SK-N-SH treated with all-trans-retinoic acid at 6 μM for 48 hours (cell line): ENCODE results near the gene BRF1.

Experiments
- ATAC-seq: fragments of 200-7000 bp; cut with Tn5 transposase; 3 replicates; pipeline ENCODE4 v1.9.1; 2020; ENCODE audit warnings: mild to moderate bottlenecking, moderate library complexity
- ARNTL ChIP-seq: fragments of 450-650 bp; formaldehyde crosslinking; IDR thresholded peaks from 2 replicates; pipeline ENCODE4 v1.5.0; 2020; ENCODE audit warnings: low read depth, mild to moderate bottlenecking, moderate library complexity, borderline replicate concordance
- BACH2 ChIP-seq: fragments of 250-450 bp; sonication (Bioruptor Pico); IDR thresholded peaks from 2 replicates; pipeline ENCODE4 v1.9.0; 2021; ENCODE audit warnings: mild to moderate bottlenecking, borderline replicate concordance
- CSDC2 ChIP-seq: fragments of 250-450 bp; sonication (Bioruptor Pico); IDR thresholded peaks from 2 replicates; pipeline ENCODE4 v1.5.0; 2020; ENCODE audit warnings: mild to moderate bottlenecking, moderate library complexity
- ESRRG ChIP-seq: fragments of 250-450 bp; sonication (Bioruptor Pico); IDR thresholded peaks from 2 replicates; pipeline ENCODE4 v1.6.1; 2021; ENCODE audit warnings: mild to moderate bottlenecking
- GLIS3 ChIP-seq: fragments of 250-450 bp; sonication (Bioruptor Pico); IDR thresholded peaks from 2 replicates; pipeline ENCODE4 v1.5.0; 2020; ENCODE audit warnings: mild to moderate bottlenecking, moderate library complexity
- ISL1 ChIP-seq: fragments of 250-450 bp; sonication (Bioruptor Pico); IDR thresholded peaks from 2 replicates; pipeline ENCODE4 v2.1.2; 2022; ENCODE audit warnings: mild to moderate bottlenecking, moderate library complexity
- OSR1 ChIP-seq: fragments of 250-450 bp; sonication (Bioruptor Pico); IDR thresholded peaks from 2 replicates; pipeline ENCODE4 v1.8.0; 2022; ENCODE audit warnings: moderate library complexity, mild to moderate bottlenecking, inconsistent platforms
- PPARA ChIP-seq: fragments of 250-450 bp; sonication (Bioruptor Pico); IDR thresholded peaks from 2 replicates; pipeline ENCODE4 v1.5.0; 2020; ENCODE audit warnings: mild to moderate bottlenecking, borderline replicate concordance
- RARB ChIP-seq: fragments of 250-450 bp; sonication (Bioruptor Pico); IDR thresholded peaks from 2 replicates; pipeline ENCODE4 v1.8.0; 2021; ENCODE audit warnings: mild to moderate bottlenecking, moderate library complexity
- SNAI2 ChIP-seq: fragments of 250-450 bp; sonication (Bioruptor Pico); IDR thresholded peaks from 2 replicates; pipeline ENCODE4 v1.5.0; 2020; ENCODE audit warnings: mild to moderate bottlenecking, moderate library complexity
- TCF4 ChIP-seq: fragments of 250-450 bp; sonication (Bioruptor Pico); IDR thresholded peaks from 2 replicates; pipeline ENCODE4 v1.8.0; 2021; ENCODE audit warnings: mild to moderate bottlenecking, moderate library complexity, borderline replicate concordance
- TOX ChIP-seq: fragments of 250-450 bp; sonication (Bioruptor Pico); IDR thresholded peaks from 2 replicates; pipeline ENCODE4 v1.8.0; 2021; ENCODE audit warnings: mild to moderate bottlenecking, moderate library complexity, borderline replicate concordance
- ZC3H10 ChIP-seq: fragments of 250-450 bp; sonication (Bioruptor Pico); IDR thresholded peaks from 2 replicates; pipeline ENCODE4 v1.5.1; 2021; ENCODE audit warnings: mild to moderate bottlenecking, moderate library complexity
- ZFP3 ChIP-seq: fragments of 250-450 bp; sonication (Bioruptor Pico); IDR thresholded peaks from 2 replicates; pipeline ENCODE4 v1.5.0; 2020; ENCODE audit warnings: mild to moderate bottlenecking, moderate library complexity
- ZFP30 ChIP-seq: fragments of 450-650 bp; formaldehyde crosslinking; IDR thresholded peaks from 2 replicates; pipeline ENCODE4 v1.5.0; 2022; ENCODE audit warnings: mild to moderate bottlenecking, moderate library complexity
- ZNF70 ChIP-seq: fragments of 450-650 bp; formaldehyde crosslinking; IDR thresholded peaks from 2 replicates; pipeline ENCODE4 v1.5.0; 2020; ENCODE audit warnings: mild to moderate bottlenecking, moderate library complexity
- TF ChIP-seq, protein P1 (sequence below): fragments of 250-450 bp; sonication (Bioruptor Pico); IDR thresholded peaks from 2 replicates; pipeline ENCODE4 v1.5.1; 2021; ENCODE audit warnings: mild to moderate bottlenecking, moderate library complexity
- TF ChIP-seq, protein P2 (sequence below): fragments of 250-450 bp; sonication (Bioruptor Pico); IDR thresholded peaks from 2 replicates; pipeline ENCODE4 v1.8.0; 2020; ENCODE audit warnings: mild to moderate bottlenecking, moderate library complexity, borderline replicate concordance
- TF ChIP-seq, protein P3 (sequence below): fragments of 250-450 bp; sonication (Bioruptor Pico); IDR thresholded peaks from 2 replicates; pipeline ENCODE4 v1.5.0; 2020; ENCODE audit warnings: mild to moderate bottlenecking, moderate library complexity
- TF ChIP-seq, protein P4 (sequence below): fragments of 250-450 bp; sonication (Bioruptor Pico); IDR thresholded peaks from 2 replicates; pipeline ENCODE4 v1.5.1; 2020; ENCODE audit warnings: low read depth, mild to moderate bottlenecking, moderate library complexity

BRF1 gene, protein sequence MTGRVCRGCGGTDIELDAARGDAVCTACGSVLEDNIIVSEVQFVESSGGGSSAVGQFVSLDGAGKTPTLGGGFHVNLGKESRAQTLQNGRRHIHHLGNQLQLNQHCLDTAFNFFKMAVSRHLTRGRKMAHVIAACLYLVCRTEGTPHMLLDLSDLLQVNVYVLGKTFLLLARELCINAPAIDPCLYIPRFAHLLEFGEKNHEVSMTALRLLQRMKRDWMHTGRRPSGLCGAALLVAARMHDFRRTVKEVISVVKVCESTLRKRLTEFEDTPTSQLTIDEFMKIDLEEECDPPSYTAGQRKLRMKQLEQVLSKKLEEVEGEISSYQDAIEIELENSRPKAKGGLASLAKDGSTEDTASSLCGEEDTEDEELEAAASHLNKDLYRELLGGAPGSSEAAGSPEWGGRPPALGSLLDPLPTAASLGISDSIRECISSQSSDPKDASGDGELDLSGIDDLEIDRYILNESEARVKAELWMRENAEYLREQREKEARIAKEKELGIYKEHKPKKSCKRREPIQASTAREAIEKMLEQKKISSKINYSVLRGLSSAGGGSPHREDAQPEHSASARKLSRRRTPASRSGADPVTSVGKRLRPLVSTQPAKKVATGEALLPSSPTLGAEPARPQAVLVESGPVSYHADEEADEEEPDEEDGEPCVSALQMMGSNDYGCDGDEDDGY

DNA sequence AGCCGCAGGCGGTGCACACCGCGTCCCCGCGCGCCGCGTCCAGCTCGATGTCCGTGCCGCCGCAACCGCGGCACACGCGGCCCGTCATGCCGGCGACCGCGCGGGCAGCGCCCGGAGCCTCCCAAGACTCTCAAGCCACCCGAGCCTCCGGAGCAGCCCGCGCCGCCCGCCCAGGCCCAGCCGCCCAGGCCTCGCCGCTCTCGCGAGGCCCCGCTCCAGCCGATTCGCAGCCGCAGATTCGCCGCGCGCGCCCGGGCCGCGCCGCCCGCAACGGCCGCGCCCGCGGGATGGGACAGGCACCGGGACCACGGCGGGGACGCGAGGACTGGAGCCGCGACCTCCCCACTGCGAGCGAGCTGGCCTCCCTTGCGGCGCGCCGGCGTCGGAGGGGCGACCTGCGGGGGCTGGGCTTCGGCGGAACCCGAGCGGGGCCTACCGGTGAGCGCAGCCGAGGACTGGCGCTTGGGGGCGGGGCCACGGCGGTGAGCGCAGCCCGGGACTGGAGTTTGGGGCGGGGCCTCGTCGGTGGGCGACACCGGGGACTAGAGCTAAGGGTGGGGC lies at the start of gene BRF1:
TSS of gene BRF1 (minus strand) at position 460 of the 561 bp plus-strand sequence. CDS start at position 88, 372 bp downstream.
- peak; percentile 95 for ATAC-seq
- TF ChIP-seq OSR1 (CRISPR knock-in tag): no peak
- TF ChIP-seq ZC3H10 (CRISPR knock-in tag): no peak
- TF ChIP-seq, protein P1, sequence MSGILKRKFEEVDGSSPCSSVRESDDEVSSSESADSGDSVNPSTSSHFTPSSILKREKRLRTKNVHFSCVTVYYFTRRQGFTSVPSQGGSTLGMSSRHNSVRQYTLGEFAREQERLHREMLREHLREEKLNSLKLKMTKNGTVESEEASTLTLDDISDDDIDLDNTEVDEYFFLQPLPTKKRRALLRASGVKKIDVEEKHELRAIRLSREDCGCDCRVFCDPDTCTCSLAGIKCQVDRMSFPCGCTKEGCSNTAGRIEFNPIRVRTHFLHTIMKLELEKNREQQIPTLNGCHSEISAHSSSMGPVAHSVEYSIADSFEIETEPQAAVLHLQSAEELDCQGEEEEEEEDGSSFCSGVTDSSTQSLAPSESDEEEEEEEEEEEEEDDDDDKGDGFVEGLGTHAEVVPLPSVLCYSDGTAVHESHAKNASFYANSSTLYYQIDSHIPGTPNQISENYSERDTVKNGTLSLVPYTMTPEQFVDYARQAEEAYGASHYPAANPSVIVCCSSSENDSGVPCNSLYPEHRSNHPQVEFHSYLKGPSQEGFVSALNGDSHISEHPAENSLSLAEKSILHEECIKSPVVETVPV (CRISPR knock-in tag): no peak
- no peak for TF ChIP-seq CSDC2 (CRISPR knock-in tag)
- no peak for TF ChIP-seq GLIS3 (CRISPR knock-in tag)
- no peak for TF ChIP-seq TCF4 (CRISPR knock-in tag)
- TF ChIP-seq ZNF70 (CRISPR knock-in tag): no peak
- TF ChIP-seq ZFP3 (CRISPR knock-in tag): no peak
- TF ChIP-seq, protein P2, sequence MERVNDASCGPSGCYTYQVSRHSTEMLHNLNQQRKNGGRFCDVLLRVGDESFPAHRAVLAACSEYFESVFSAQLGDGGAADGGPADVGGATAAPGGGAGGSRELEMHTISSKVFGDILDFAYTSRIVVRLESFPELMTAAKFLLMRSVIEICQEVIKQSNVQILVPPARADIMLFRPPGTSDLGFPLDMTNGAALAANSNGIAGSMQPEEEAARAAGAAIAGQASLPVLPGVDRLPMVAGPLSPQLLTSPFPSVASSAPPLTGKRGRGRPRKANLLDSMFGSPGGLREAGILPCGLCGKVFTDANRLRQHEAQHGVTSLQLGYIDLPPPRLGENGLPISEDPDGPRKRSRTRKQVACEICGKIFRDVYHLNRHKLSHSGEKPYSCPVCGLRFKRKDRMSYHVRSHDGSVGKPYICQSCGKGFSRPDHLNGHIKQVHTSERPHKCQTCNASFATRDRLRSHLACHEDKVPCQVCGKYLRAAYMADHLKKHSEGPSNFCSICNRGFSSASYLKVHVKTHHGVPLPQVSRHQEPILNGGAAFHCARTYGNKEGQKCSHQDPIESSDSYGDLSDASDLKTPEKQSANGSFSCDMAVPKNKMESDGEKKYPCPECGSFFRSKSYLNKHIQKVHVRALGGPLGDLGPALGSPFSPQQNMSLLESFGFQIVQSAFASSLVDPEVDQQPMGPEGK (CRISPR knock-in tag): no peak
- no peak for TF ChIP-seq PPARA
- no peak for TF ChIP-seq ESRRG

DNA sequence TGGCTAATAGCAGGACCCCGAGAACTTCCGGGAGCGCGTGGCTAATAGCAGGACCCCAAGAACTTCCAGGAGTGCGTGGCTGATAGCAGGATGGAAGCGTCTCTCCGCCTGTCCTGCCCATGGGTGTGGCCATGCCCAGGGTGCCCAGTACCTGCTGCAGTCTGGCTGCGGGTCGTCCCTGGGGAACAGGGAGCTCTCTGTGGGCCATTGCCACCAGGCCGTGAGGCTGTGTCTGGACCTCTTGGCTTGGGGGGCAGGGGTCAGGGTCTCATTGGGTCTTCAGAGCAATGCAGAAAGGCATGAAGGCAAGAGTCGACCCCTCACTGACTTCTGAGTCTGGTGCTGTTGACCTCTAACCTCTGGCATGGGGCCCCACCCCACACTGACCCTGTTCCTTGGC lies 49.2 kb upstream of the BRF1 start:
- TF ChIP-seq CSDC2 (CRISPR knock-in tag) (no peak), OSR1 (CRISPR knock-in tag) (no peak), PPARA (no peak), ZNF70 (CRISPR knock-in tag) (no peak), ZC3H10 (CRISPR knock-in tag) (no peak), ISL1 (CRISPR knock-in tag) (no peak), RARB (no peak), BACH2 (CRISPR knock-in tag) (no peak), ZFP30 (no peak), ZFP3 (CRISPR knock-in tag) (no peak), ARNTL (CRISPR knock-in tag) (no peak)
- TF ChIP-seq, protein P1 (CRISPR knock-in tag): no peak
- ATAC-seq: no peak

DNA sequence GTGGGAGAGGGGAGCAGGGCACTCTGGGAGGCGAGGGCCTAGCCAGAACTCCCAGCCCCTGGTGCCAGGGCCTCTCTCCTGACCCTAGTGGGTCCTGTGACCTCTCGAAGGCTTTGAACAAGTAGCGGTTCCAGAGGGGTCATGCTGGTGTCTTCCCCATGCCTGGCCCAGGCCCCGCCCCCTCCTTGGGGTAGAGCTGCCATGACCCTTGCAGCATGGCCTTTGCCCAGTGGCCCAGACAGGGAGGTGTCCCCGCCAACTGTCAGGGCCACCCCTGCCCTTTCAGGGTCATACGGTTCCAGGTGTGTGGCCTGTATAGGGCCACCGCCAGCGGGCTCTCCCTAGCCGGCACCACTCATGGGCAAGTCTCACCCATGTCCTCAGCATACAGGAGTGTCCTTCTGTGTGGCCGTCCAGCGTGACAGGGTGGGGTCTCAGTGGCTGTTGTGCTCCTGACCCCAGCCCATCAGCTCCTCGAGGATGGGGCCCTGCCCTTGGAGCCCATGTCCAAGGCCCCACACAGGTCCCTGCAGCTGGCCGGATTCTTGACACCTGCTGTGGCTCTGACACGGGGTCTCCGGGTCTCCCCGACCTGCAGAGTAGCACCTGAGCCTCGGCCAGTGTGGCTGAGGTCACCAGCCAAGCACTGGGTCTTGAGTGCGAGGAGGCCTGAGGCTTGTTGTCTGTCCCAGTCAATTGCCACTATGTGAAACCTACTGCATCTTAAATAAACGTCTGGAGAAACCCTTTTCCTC lies 48.3 kb upstream of the BRF1 start:
- ATAC-seq: no peak
- TF ChIP-seq, protein P3, sequence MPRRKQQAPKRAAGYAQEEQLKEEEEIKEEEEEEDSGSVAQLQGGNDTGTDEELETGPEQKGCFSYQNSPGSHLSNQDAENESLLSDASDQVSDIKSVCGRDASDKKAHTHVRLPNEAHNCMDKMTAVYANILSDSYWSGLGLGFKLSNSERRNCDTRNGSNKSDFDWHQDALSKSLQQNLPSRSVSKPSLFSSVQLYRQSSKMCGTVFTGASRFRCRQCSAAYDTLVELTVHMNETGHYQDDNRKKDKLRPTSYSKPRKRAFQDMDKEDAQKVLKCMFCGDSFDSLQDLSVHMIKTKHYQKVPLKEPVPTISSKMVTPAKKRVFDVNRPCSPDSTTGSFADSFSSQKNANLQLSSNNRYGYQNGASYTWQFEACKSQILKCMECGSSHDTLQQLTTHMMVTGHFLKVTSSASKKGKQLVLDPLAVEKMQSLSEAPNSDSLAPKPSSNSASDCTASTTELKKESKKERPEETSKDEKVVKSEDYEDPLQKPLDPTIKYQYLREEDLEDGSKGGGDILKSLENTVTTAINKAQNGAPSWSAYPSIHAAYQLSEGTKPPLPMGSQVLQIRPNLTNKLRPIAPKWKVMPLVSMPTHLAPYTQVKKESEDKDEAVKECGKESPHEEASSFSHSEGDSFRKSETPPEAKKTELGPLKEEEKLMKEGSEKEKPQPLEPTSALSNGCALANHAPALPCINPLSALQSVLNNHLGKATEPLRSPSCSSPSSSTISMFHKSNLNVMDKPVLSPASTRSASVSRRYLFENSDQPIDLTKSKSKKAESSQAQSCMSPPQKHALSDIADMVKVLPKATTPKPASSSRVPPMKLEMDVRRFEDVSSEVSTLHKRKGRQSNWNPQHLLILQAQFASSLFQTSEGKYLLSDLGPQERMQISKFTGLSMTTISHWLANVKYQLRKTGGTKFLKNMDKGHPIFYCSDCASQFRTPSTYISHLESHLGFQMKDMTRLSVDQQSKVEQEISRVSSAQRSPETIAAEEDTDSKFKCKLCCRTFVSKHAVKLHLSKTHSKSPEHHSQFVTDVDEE (CRISPR knock-in tag): no peak
- TF ChIP-seq ESRRG: no peak
- no peak for TF ChIP-seq ARNTL (CRISPR knock-in tag)
- no peak for TF ChIP-seq TOX (CRISPR knock-in tag)
- no peak for TF ChIP-seq ZFP3 (CRISPR knock-in tag)
- TF ChIP-seq ZFP30: no peak
- TF ChIP-seq, protein P2 (CRISPR knock-in tag): no peak
- TF ChIP-seq ZNF70 (CRISPR knock-in tag): no peak
- no peak for TF ChIP-seq RARB
- TF ChIP-seq ISL1 (CRISPR knock-in tag): no peak
- TF ChIP-seq SNAI2: no peak
- TF ChIP-seq, protein P4, sequence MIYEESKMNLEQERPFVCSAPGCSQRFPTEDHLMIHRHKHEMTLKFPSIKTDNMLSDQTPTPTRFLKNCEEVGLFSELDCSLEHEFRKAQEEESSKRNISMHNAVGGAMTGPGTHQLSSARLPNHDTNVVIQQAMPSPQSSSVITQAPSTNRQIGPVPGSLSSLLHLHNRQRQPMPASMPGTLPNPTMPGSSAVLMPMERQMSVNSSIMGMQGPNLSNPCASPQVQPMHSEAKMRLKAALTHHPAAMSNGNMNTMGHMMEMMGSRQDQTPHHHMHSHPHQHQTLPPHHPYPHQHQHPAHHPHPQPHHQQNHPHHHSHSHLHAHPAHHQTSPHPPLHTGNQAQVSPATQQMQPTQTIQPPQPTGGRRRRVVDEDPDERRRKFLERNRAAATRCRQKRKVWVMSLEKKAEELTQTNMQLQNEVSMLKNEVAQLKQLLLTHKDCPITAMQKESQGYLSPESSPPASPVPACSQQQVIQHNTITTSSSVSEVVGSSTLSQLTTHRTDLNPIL (CRISPR knock-in tag): no peak
- TF ChIP-seq, protein P1 (CRISPR knock-in tag): no peak
- TF ChIP-seq, all 23 proteins: peak for 0
